Skin of body (tissue), 2 donors: ENCODE data around the gene KRTAP10-8. TPM values are rescaled to one million over a fixed set of nuclear protein-coding genes. Genes with fewer than 3 reads are reported as not detected.
"Not testable (repeated sequence)": the region's sequence is repeated elsewhere in the genome, so short reads cannot be mapped to it uniquely, and the experiment has no call there.

Experiments
- DNase-seq: peaks from one replicate; lab custom pipeline; 2025; lab: John Stamatoyannopoulos, UW
- total RNA-seq: library from RNA; depleted of rRNA; stranded (reverse); fragments of >200 nt; gene quantifications from one replicate; pipeline ENCODE4 v1.2.3, GENCODE V29; 2014

Gene KRTAP10-8
- total RNA-seq, 1 donor from 2014 or later = not detected

DNA sequence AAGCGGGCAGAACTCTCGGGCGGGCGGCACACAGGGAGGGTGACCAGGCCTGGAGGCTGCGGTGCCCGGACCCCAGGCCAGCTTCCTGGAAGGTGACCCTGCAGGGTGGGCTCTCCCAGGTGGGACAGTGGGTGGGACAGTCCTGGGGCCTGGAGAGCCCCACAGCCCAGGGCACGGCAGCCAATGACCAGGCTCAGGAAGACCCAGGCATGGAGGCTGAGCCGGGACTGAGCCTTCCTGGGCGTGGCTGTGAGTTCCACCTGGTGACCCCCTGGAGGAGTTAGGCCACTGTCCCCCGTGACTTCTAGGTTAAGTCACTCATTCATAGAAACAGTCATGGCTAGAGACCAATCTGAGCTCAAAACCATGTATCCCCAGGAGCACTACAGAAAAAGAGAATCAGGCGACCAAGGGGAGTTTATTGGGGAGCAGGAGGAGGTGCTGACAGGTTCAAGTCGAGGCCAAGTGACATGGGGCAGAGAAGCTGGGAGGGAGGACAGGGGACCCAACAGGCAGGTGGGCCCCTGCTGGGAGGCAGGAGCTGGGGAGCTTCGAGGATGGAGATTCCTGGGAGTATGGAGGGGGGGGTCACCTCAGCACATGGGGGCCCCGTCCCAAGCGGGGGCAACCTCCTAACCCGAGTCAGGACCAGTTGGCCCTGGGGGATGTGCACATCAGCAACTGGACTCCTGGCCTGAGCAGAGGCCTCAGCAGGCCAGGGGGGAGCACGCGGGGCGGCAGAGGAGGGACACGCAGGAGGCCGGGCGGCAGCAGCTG is 32.6 kb upstream of the KRTAP10-8 start:
- no peak for DNase-seq

DNA sequence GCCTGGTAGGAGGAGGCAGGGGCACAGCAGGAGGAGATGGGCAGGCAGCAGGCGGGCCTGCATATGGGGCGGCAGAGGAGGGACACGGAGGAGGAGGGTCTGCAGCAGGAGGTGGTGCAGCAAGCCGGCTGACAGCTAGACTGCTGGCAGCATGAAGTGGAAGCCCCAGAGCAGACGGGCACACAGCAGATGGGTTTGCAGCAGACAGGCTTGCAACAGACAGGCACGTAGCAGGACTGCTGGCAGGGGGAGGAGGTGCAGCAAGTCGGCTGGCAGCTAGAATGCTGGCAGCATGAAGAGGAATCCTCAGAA is 32.1 kb upstream of the KRTAP10-8 start:
- DNase-seq = no peak

DNA sequence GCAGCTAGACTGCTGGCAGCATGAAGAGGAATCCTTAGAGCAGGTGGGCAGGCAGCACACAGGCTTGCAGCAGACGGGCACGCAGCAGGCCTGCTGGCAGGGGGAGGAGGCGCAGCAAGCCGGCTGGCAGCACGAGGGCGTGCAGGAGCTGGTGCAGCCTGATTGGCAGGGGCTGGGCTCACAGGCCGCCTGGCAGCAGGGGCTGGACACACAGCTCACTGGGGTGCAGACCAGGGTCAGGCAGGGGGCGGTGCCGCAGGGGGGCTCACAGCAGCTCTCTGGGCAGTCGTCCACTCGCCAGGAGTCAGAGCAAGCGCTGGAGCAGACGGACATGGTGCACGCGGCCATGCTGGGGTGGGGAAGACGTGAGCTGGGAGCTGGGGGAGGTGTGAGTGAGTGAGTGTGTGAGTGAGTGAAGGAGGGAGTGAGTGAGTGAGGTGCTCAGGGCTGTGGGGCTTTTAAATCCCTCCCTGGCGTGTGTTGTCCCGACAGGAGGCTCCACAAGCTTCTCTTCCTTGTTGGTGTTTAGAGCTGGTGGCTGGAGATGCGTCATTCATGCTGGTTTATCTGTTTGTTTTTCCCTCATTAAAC is 31.6 kb upstream of the KRTAP10-8 start, which contains the start of gene KRTAP10-5:
KRTAP10-5 (minus strand) TSS at position 374 of the 591 bp plus-strand sequence; CDS start at position 348, 26 bp downstream.
- not testable (repeated sequence) for DNase-seq

DNA sequence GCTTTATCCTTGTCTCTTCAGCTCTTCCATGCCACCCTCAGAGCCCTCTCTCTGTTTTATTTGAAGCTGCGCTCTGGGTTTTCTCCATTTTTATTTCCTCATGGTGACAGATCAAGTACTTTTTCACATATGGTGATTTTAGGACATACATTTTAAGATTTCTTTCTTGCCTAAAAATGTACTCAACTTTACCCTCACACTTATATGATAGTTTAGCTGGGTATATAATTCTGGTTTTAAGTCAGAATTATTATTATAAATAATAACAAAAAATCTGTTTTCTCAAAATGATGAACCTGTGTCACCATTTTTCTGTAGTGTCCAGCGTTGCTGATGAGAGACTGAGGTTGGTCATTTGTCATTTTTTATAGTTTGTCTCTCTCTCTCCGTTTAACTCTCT is 30.7 kb upstream of the KRTAP10-8 start:
- DNase-seq = no peak

DNA sequence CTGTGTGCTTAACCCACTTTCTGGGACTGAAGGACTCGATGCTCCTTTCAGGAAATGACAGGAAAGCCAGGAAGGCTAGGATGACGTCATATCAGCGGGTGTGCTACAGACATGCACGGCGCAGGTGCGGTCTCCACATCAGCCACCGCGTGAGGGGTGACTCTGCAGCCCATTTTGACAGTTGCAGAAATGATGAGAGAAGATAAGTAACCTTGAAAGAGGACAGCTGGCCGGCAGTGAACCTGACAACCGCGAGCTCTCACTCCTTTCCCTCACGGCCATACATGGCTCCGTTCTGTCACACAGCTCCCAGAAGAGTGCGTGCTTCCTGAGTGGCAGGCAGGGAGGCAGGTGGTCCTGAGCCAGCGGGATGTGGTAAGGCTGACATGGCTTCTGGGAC is 29.8 kb upstream of the KRTAP10-8 start:
- no peak for DNase-seq

DNA sequence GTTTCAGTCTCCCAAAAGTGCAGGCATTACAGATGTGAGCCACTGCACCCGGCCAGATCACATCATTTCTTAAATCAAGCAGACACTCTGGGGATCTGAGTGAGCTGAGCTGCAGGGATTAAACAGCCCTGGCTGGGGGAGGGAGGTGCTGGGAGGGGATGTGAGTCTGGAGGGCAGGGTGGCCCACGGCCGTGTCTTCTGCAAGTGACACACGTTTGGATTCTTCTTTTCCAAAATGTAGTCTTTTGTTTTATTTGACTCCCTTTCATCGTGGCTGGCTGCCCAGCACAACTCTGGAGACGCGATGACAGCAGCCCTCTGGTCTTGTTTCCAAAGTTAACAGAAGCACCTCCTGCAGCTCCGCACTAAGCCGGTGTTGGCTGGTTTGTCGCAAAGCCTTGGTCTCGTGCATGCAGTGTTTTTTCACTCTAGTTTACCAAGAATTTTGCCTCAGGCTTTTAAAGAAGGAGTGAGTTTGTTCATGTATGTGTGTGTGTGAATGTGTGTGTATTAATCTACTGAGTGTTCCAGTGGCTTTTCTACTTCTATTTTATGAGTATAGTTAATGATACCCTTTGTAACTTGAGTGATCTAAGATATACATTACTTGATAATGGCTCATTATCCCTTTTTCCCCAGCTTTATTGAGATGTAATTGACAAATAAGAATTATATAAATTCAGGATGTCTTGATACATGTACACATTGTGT is 28.6 kb upstream of the KRTAP10-8 start:
- DNase-seq = no peak

DNA sequence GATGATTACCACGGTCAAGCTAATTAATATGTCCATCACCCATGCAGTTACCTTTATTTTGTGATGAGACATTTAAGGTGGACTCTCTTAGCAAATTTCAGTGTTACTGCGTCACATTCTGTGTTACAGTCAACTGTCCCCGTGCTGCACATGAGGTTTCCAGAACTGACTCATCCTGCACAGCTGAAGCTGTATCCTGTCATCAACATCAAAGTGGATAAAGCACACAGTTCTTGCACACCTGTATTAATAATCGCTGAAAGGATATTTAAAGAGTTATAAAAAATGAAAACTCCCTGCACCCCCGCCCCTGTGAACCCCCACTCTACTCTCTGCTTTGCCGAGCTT is 28.1 kb upstream of the KRTAP10-8 start:
- no peak for DNase-seq

DNA sequence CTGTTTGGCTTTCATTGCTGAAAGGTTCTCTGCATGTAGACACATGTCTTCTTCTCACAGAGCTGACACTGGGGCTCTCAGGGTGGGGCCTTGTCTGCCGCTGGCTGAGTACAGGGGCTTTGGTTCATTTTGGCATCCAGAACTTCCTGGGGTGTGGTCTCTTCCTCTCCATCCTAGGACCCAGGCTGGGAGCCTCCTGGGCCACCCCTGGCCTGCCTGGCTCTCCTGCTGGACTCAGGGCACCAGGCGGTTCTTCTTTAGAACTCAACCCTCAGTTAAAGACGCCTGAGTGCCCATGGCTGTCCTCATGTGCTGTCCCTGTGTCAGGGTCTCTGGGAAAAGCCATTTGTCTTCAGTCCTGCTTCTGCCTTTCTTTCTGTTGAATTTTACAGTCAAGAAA is 26.0 kb upstream of the KRTAP10-8 start:
- no peak for DNase-seq

DNA sequence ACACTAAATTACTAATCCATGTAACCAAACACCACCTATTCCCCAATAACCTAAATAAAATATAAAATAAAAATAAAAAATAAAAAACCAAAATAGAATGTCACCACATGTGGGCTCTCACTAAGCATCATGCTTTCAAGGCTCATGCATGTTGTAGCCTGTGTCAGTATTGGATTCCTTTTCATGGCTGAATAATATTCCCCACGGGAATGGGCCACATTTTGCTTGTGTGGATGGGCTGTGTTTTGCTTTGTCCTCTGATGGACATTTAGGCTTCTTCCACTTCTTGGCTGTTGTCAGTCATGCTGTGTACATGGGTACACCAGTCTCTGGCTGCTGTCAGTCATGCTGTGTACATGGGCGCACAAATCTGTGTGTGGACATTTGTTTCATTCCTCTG is 22.8 kb upstream of the KRTAP10-8 start:
- DNase-seq = no peak

DNA sequence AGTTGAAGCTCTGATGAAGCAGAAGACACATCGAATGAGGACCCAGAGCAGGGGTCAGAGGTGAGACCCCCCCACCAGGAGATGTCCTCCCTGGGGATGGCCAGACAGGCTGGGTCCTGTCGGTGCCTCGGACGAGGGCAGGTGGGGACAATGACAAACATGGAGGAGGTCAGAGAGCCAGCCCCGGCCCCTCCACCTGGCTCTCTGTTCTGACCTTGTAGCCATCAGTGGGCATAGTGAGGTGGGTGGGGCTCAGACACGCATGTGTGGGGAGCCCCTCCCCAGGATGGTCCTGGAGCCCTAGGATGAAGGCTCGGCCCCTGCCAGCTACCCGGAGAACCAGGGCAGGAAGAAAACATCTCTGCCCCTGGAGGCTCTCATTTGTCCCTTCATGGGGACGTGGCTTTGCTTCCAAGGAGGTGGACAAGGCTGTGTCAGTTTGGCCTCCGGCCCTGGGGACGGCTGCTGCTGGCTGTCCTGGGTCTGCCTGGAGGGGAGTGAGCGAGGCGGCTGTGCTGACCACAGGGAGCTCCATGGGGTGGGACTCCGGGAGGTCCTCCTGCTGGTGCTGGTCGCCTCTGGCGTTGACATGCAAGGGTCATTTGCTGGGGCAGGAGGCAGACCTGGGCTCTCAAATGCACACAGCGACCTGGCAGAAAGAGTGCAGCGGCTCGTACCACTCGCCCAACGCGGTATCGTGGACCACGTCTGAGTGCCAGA is 22.1 kb upstream of the KRTAP10-8 start:
- no peak for DNase-seq

DNA sequence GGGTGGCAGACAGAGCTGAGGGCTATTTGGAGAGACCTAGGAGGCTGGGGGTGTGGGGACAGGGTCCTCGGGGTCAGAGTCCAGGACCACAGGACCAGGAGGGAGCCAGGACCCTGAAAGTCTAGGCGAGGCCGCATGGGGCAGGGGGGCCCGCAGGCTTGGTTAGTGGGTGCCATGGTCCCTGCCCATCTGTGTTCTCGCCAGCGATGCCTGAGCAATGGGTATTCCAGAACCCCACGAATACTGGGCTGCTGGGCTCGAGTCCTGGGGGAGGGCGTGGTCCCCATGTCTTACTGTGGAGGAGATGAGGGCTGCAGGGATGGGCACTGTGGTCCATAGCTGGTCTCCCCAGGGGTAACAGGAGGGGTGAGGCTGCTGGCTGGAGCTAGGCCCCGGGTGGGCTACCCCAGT is 21.6 kb upstream of the KRTAP10-8 start:
- no peak for DNase-seq

DNA sequence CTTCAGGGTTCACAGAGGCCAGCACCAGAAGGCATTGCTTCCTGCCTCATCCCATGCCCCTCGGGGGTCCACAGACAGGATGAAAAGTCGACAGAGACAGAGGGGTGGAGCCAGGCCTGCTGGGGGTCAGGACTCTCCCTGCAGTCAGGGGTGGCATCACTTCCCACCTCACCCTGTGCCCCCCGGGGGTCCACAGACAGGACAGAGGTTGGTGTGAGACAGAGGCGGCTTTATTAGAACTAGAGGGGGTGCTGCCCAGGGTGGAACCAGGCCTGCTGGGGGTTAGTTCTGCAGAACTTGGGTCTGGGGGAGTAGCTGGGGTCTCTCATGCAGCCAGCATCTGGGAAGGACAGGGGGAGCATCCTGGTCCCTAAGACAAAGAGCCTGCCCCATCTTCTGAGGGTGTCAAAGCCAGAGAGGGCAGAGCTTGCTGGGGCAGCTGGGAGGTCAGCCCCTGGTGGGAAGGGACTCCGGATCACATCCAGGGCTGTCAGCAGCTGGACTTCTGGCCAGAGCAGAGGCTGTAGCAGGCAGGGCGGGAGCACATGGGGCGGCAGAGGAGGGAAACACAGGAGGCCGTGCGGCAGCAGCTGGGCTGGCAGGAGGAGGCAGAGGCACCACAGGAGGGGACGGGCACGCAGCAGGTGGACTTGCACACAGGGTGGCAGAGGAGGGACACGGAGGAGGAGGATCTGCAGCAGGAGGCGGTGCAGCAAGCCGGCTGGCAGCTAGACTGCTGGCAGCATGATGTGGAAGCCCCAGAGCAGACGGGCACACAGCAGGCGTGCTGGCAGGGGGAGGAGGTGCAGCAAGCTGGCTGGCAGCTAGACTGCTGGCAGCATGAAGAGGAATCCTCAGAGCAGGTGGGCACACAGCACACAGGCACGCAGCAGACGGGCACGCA is 20.7 kb upstream of the KRTAP10-8 start:
- DNase-seq = not testable (repeated sequence)

DNA sequence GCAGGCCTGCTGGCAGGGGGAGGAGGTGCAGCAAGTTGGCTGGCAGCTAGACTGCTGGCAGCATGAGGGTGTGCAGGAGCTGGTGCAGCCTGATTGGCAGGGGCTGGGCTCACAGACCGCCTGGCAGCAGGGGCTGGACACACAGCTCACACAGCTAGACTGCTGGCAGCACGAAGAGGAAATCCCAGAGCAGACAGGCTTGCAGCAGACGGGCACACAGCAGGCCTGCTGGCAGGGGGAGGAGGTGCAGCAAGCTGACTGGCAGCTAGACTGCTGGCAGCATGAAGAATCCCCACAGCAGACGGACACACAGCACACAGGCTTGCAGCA is 20.1 kb upstream of the KRTAP10-8 start:
- not testable (repeated sequence) for DNase-seq

DNA sequence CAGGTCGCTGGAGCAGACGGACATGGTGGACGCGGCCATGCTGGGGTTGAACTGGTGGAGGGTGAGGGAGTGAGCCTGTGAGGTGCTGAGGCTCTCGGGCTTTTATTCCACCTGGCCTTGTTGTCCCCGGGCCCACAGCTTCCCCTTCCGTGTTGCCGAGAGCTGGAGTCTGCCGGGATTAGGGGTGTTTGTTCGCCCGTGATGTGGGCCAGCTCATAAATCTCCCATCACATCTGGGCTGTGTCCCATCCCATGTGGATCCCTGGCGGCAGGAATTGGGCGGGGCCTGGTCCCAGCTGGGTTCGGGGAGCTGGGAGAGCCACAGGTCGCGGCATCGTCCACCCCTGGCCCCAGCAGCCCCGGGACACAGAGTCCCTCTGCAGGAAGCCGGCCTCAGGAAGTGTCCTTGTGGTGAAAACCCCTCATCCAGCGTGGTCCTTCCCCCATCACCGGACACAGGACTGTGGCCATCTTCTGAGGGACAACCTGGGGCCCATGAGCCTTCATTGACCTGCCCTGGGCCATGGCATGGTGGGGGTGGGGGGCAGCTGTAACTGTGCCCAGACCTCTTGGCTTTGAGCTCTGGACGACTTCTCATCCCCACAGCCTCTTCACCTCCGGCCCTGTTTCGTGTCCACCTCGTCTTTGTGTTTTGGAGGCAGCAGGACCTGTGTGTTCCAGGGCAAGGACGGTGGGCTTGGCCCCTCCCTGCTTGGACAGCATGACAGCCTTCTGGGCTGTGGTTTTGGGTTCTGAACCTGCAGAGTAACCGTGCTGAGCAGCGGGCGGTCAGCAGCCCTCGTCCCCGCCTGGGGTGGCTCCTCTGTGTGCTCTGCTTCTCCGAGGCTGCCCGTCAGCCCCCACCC is 19.2 kb upstream of the KRTAP10-8 start, which contains the start of gene KRTAP10-6:
KRTAP10-6 (minus strand) TSS at position 60 of the 866 bp plus-strand sequence; CDS start at position 39, 21 bp downstream.
- no peak for DNase-seq

DNA sequence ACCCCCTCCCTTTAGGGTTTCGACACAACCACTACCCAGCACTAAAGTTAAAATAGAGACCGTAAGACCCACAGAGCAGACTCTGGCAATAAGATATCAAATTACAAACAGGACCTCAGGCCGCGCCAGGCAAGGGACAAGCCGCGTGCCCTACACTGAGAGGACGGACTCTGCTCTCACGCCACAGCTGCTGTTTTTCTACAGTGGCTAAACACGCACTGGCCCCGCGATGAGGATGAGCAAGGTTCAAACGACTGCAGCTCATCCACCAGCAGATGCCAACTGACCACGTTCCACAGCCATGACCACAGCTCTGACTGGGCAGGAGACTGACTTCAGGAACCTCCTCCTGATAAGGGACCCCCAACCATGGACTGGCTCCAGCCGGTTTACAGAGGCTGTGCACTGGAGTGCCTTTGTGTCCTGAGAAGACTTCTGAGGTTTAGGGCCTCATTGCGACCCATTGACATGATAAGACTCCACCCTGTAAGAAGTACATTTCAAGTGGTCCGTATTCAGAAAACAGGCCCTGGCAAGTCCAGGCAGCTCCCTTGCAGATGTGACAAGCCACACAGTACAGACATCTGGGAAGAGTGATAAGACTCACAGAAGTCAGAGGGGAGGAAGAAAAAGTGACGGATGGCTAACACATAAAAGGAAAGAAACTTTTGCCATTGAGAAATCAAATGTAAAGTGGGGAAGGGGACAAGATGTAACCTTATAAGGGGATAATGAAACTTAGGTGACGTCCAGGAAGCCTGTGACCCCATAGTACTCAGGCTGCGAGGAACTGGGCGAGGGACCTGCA is 18.1 kb upstream of the KRTAP10-8 start:
- no peak for DNase-seq

DNA sequence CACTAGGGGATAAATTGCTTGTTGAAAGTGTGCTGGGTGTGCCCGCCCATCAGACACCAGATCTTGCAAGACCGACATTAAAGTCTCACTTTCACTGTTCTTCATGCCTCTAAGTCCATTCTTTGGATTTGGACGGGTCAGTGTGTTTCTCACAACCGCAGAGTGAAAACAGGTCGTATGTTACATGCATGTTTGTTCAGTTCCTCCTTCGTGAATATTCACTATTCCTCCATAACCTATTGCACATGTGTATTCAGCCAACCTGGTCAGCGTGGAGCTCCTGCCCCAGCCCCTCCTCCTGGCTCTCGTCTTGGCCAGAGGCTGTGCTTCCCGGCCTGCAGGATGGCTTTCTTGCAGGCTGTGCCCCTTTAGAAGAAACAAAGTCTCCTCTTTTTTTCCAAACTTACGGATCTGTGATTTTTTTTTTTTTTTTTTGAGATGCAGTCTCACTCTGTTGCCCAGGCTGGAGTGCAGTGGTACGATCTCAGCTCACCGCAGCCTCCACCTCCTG is 17.4 kb upstream of the KRTAP10-8 start:
- DNase-seq = no peak

DNA sequence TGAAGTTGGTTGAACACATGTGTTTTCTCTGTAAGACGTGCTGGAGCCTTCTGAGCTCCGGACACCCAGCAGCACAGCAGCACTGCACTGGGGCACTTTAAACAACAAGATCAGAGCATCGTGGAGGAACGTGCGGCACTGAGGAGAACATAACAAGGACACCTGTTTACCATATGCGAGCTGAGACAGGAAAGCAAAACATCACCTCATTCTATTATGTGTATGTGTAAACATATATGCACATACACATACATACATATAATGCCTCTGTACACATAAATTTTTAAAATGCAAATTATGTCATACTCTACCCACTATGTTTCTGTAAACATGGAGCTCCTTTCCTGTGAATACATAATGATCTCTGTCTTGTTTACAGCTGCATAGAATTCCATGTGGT is 16.4 kb upstream of the KRTAP10-8 start:
- no peak for DNase-seq

DNA sequence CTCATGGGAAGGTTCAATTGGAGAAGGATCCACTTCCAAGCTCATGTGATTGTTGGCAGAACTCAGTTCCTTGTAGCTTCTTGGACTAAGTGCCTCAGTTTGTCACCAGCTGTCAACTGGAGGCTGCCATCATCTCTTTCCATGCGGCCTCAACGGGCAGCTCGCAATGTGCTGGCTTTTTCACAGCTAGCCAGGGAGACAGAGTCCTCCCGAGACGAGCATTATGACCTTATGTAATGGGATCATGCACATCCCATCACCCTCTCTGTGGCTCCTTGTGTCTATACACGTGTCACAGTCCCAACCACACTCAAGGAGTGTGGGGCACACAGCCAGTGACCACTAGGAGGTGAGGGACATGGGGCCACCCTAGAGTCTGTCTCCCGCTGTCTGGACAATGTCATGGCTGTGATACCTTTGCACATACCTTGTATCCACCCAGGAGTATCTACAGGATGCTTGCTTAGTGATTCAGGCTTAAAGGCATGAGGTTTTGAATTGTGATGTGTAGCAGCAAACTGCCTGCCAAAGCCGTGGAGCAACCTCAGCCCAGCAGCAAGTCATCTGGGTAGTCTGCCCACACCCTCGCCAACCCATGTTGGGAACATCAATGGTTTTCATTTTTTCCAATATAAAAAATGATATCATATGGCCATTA is 15.7 kb upstream of the KRTAP10-8 start:
- DNase-seq = no peak
